Natural killer cell (primary cell): ENCODE data around the gene CRTC2. TPM values are rescaled to one million over a fixed set of nuclear protein-coding genes. Genes with fewer than 3 reads are reported as not detected.

ENCODE experiments used
- ATAC-seq, 3 donors: fragments of 150-1000 bp in 2 of 3; fragments of 200-7000 bp in 1 of 3; cut with Tn5 transposase; 1 replicate in 1 of 3; 2 replicates in 2 of 3; pipeline ENCODE4 v1.10.0; 2021; ENCODE audit warnings: mild to moderate bottlenecking in 2 of 3, moderate library complexity in 2 of 3
- DNase-seq, 2 donors: peaks; one replicate each; pipeline versions ENCODE4 v3.0.0 to v3.0.0-alpha.2; 2013 to 2021; ENCODE audit warnings: mixed read lengths in 1 of 2
- H3K27ac ChIP-seq: one replicate; pipeline ENCODE4 v1.5.1; 2013; ENCODE audit warnings: mild to moderate bottlenecking, low read length
- H3K27me3 ChIP-seq: one replicate; pipeline ENCODE4 v1.6.1; 2013; ENCODE audit warnings: low read length; ENCODE audit not compliant: control insufficient read depth, insufficient read depth
- H3K36me3 ChIP-seq: one replicate; pipeline ENCODE4 v1.6.1; 2013; ENCODE audit warnings: low read length; ENCODE audit not compliant: control insufficient read depth, insufficient read depth
- H3K4me1 ChIP-seq: one replicate; pipeline ENCODE4 v1.6.1; 2013; ENCODE audit warnings: low read length; ENCODE audit not compliant: control insufficient read depth, insufficient read depth
- H3K4me3 ChIP-seq: one replicate; pipeline ENCODE4 v1.5.1; 2013; ENCODE audit warnings: low read length
- H3K9me3 ChIP-seq: one replicate; pipeline ENCODE4 v1.6.1; 2013; ENCODE audit warnings: low read length; ENCODE audit not compliant: control insufficient read depth, insufficient read depth
- H3K27ac Mint-ChIP-seq, 2 donors: one replicate each; pipeline ENCODE4 v1.8.0; 2022; ENCODE audit warnings: mild to moderate bottlenecking in 2 of 2, mixed read lengths in 2 of 2, moderate library complexity in 1 of 2
- H3K27me3 Mint-ChIP-seq, 2 donors: one replicate each; pipeline ENCODE4 v1.8.0; 2022; ENCODE audit warnings: low read depth in 2 of 2, mixed read lengths in 2 of 2
- H3K36me3 Mint-ChIP-seq: one replicate; pipeline ENCODE4 v1.8.0; 2022; ENCODE audit warnings: mixed read lengths
- H3K4me1 Mint-ChIP-seq, 2 donors: one replicate each; pipeline ENCODE4 v1.8.0; 2022; ENCODE audit warnings: mixed read lengths in 2 of 2
- H3K4me3 Mint-ChIP-seq: one replicate; pipeline ENCODE4 v1.8.0; 2022; ENCODE audit warnings: mild to moderate bottlenecking, moderate library complexity, mixed read lengths
- H3K9me3 Mint-ChIP-seq, 2 donors: one replicate each; pipeline ENCODE4 v1.8.0; 2022; ENCODE audit warnings: mixed read lengths in 2 of 2
- WGBS: methylation state at CpG from one replicate; pipeline ENCODE4 v1.1.7; 2013; ENCODE audit warnings: missing lambda C conversion rate; ENCODE audit not compliant: insufficient coverage; 5-methylcytosine and 5-hydroxymethylcytosine counted together
- intact Hi-C: fragments of 100-400 bp; cut with micrococcal nuclease; formaldehyde crosslinking; loops from one replicate; pipeline ENCODE4 v1.14.2; 2022
- total RNA-seq, 4 donors: library from RNA; stranded (reverse); fragments of 120-200 nt in 1 of 4; gene quantifications; one replicate each; pipeline versions ENCODE4 v1.2.3 to v1.2.4, GENCODE V29; 2013 to 2022
- TF ChIP-seq, protein P1 (sequence below): fragments of 200-600 bp; IDR thresholded peaks from one replicate; pipeline ENCODE4 v1.8.0; 2022; ENCODE audit warnings: antibody characterized with exemption

The CRTC2 gene
- total RNA-seq, 3 donors from 2014 or later (not counting 1 experiment from before 2014, with no cell fraction given) = 144 to 166 (median 154) TPM

GRCh38 chr1:153944005-153944826 lies 14.2 kb downstream of the CRTC2 start:
- Mint-ChIP-seq H3K4me3 (peak overlapping the region; percentile 94), H3K36me3 (no peaks in the 10 kb centered on the region), H3K9me3 (no peaks in the 10 kb centered on the region), H3K4me1 (peaks cover 46 to 63% of the 10 kb centered on the region in 2 donors), H3K27me3 (no peaks in the 10 kb centered on the region), H3K27ac (peak overlapping the region; percentile 92 to 96)
- DNase-seq = peak in 1 of 2 donors; percentile 49
- peak in 1 of 3 donors; percentile 2 for ATAC-seq
- Histone ChIP-seq H3K27me3 (no peaks in the 10 kb centered on the region), H3K9me3 (no peaks in the 10 kb centered on the region), H3K36me3 (peaks cover 56% of the 10 kb centered on the region), H3K27ac (peak overlapping the region; percentile 98), H3K4me3 (peak overlapping the region; percentile 89), H3K4me1 (peaks cover 50% of the 10 kb centered on the region)
- TF ChIP-seq, protein P1, sequence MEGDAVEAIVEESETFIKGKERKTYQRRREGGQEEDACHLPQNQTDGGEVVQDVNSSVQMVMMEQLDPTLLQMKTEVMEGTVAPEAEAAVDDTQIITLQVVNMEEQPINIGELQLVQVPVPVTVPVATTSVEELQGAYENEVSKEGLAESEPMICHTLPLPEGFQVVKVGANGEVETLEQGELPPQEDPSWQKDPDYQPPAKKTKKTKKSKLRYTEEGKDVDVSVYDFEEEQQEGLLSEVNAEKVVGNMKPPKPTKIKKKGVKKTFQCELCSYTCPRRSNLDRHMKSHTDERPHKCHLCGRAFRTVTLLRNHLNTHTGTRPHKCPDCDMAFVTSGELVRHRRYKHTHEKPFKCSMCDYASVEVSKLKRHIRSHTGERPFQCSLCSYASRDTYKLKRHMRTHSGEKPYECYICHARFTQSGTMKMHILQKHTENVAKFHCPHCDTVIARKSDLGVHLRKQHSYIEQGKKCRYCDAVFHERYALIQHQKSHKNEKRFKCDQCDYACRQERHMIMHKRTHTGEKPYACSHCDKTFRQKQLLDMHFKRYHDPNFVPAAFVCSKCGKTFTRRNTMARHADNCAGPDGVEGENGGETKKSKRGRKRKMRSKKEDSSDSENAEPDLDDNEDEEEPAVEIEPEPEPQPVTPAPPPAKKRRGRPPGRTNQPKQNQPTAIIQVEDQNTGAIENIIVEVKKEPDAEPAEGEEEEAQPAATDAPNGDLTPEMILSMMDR = no peak
- intact Hi-C loops = no loop called here
- WGBS = 84% methylated on average over 11 of the region's 15 CpGs

- over 99% methylated on average over 9 of the region's 11 CpGs for WGBS
- TF ChIP-seq, protein P1 = no peak
- H3K4me1 ChIP-seq = peaks cover 50% of the 10 kb centered on the region
- H3K36me3 Mint-ChIP-seq = no peaks in the 10 kb centered on the region
- ATAC-seq (no peak), DNase-seq (no peak)
- H3K27ac ChIP-seq = peak overlapping the region; percentile 8
- no peak overlapping the region for H3K4me3 ChIP-seq
- H3K4me3 Mint-ChIP-seq = peak overlapping the region; percentile 53
- H3K27me3 Mint-ChIP-seq = no peaks in the 10 kb centered on the region
- H3K4me1 Mint-ChIP-seq = peaks cover 46 to 66% of the 10 kb centered on the region in 2 donors
- intact Hi-C loops = no loop called here
- H3K27me3 ChIP-seq = no peaks in the 10 kb centered on the region
- no peaks in the 10 kb centered on the region for H3K9me3 ChIP-seq
- peak overlapping the region; percentile 70 to 92 for H3K27ac Mint-ChIP-seq
- H3K36me3 ChIP-seq = peaks cover 50% of the 10 kb centered on the region
- H3K9me3 Mint-ChIP-seq = no peaks in the 10 kb centered on the region
Measured at GRCh38 chr1:153942766-153943549, 15.5 kb downstream of the CRTC2 start.

DNA sequence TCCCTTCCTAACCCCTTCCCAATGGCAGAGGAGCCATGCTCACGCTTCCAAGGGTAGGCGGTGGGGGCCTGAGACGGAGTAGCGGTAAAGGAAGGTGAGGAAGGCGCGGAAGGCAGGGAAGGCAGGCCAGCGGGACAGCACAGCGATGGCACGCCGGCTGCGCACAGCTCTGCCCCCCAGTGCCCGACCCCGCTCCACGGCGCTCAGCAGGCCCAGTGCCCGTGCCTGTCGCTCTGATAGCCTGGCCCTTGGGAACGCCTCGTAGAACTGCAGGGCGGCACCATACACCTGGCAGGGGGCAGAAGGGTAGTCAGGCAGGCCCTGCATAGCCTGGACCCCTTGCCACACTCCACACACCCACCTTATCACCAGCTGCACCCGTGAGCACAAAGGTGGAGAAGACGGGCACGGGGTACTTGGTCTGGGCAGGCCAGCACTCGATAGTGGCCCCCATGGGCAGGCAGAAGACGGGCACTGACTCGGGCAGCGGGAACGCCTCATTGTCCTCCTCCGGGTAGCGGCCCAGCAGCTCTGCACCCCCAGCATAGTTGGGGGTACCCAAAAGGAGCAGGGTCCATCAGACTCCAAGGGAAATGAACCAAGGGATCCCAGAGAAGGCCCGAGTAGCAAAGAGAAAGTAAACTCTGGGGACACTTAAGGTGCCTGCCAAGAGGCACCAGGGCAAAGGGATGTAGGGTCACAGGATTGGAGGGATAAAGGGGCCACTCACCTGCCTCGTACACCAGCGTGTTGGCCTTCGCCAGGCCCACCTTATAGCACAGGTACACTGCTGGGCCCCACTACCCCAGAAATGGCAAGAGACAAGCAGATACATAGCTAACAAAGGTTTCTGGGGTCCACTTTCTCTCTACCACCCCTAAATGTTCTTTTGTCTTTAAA lies 16.3 kb downstream of the CRTC2 start:
- intact Hi-C loops = no loop called here
- H3K36me3 ChIP-seq = peaks cover 53% of the 10 kb centered on the region
- H3K4me3 Mint-ChIP-seq = peak overlapping the region; percentile 37
- no peaks in the 10 kb centered on the region for H3K27me3 Mint-ChIP-seq
- H3K4me1 ChIP-seq = peaks cover 46% of the 10 kb centered on the region
- H3K36me3 Mint-ChIP-seq = no peaks in the 10 kb centered on the region
- whole genome bisulfite sequencing = 96% methylated on average over 34 of the region's 34 CpGs
- TF ChIP-seq, protein P1 = no peak
- H3K27ac Mint-ChIP-seq = peak overlapping the region; percentile 70 to 92
- H3K4me1 Mint-ChIP-seq = peaks cover 44 to 64% of the 10 kb centered on the region in 2 donors
- H3K9me3 Mint-ChIP-seq = no peaks in the 10 kb centered on the region
- H3K9me3 ChIP-seq = no peaks in the 10 kb centered on the region
- H3K27ac ChIP-seq = no peak overlapping the region
- ATAC-seq = no peak
- no peaks in the 10 kb centered on the region for H3K27me3 ChIP-seq
- no peak for DNase-seq
- no peak overlapping the region for H3K4me3 ChIP-seq
